ENCODE measurements around the gene P2RY13.

P2RY13 gene

GRCh38 chr3:151314593-151314992 lies 14.8 kb downstream of the P2RY13 start:
- H3K27ac ChIP-seq, result no peak overlapping the region
- TF ChIP-seq ZFX (IDR thresholded peaks at IDR 0.05), result no peak
- no peak for TF ChIP-seq CTCF (conservative IDR thresholded peaks at IDR 0.05)

- H3K27ac ChIP-seq, result no peak overlapping the region
- TF ChIP-seq ZFX (IDR thresholded peaks at IDR 0.05) (no peak), CTCF (conservative IDR thresholded peaks at IDR 0.05) (no peak)
Observed at GRCh38 chr3:151314137-151314536, 15.2 kb downstream of the P2RY13 start.

- no peak overlapping the region for H3K27ac ChIP-seq
- TF ChIP-seq ZFX (IDR thresholded peaks at IDR 0.05) (no peak), CTCF (conservative IDR thresholded peaks at IDR 0.05) (no peak)
Observed at GRCh38 chr3:151312972-151313371, 16.4 kb downstream of the P2RY13 start.

- no peak overlapping the region for H3K27ac ChIP-seq
- TF ChIP-seq ZFX (IDR thresholded peaks at IDR 0.05) (no peak), CTCF (conservative IDR thresholded peaks at IDR 0.05) (no peak)
Observed at GRCh38 chr3:151309566-151309965, 19.8 kb downstream of the P2RY13 start.

GRCh38 chr3:151307583-151308488 lies 21.5 kb downstream of the P2RY13 start:
- H3K27ac ChIP-seq, result no peak overlapping the region
- TF ChIP-seq CTCF (conservative IDR thresholded peaks at IDR 0.05), result no peak
- no peak for TF ChIP-seq ZFX (IDR thresholded peaks at IDR 0.05)

- TF ChIP-seq CTCF (conservative IDR thresholded peaks at IDR 0.05) (no peak), ZFX (IDR thresholded peaks at IDR 0.05) (no peak)
- no peak overlapping the region for H3K27ac ChIP-seq
Observed at GRCh38 chr3:151307131-151307530, 22.2 kb downstream of the P2RY13 start.

GRCh38 chr3:151306168-151306810 lies 23.1 kb downstream of the P2RY13 start:
- H3K27ac ChIP-seq, result no peak overlapping the region

More at GRCh38 chr3:151306168-151306810, 23.1 kb downstream of the P2RY13 start:
- no peak for TF ChIP-seq ZFX (IDR thresholded peaks at IDR 0.05)
- no peak for TF ChIP-seq CTCF (conservative IDR thresholded peaks at IDR 0.05)
